ENCODE results near the gene AQR. TPM values are rescaled to one million over a fixed set of nuclear protein-coding genes. Genes with fewer than 3 reads are reported as not detected.

AQR gene
- total RNA-seq, 2 donors from 2014 or later: 40.4 to 45.4 TPM

GRCh38 chr15:34890424-34890823, 79.1 kb downstream of the AQR start:
- H3K4me3 Mint-ChIP-seq: no peak overlapping the region
- no peaks in the 10 kb centered on the region for H3K27me3 Mint-ChIP-seq
- no peak for DNase-seq
- ATAC-seq: no peak
- H3K36me3 Mint-ChIP-seq (ENCODE audit: low read depth): peaks cover 11% of the 10 kb centered on the region
- peaks cover 9% of the 10 kb centered on the region for H3K9me3 ChIP-seq (ENCODE audit: control insufficient read depth, low read length, poor library complexity, severe bottlenecking)
- no peak overlapping the region for H3K27ac Mint-ChIP-seq
- peaks cover 7% of the 10 kb centered on the region for H3K4me1 Mint-ChIP-seq

- Mint-ChIP-seq H3K4me1 (peaks cover 7% of the 10 kb centered on the region), H3K36me3 (ENCODE audit: low read depth) (peaks cover 10% of the 10 kb centered on the region), H3K27me3 (no peaks in the 10 kb centered on the region), H3K27ac (no peak overlapping the region), H3K4me3 (no peak overlapping the region)
- DNase-seq (no peak), ATAC-seq (no peak)
- H3K9me3 ChIP-seq (ENCODE audit: control insufficient read depth, low read length, poor library complexity, severe bottlenecking): peaks cover 9% of the 10 kb centered on the region
These were observed 80.1 kb downstream of the AQR start for GRCh38 chr15:34889476-34889875.

- no peaks in the 10 kb centered on the region for H3K27me3 Mint-ChIP-seq
- H3K4me1 Mint-ChIP-seq: peaks cover 5% of the 10 kb centered on the region
- no peak overlapping the region for H3K4me3 Mint-ChIP-seq
- peaks cover 11% of the 10 kb centered on the region for H3K36me3 Mint-ChIP-seq (ENCODE audit: low read depth)
- H3K9me3 ChIP-seq (ENCODE audit: control insufficient read depth, low read length, poor library complexity, severe bottlenecking): no peaks in the 10 kb centered on the region
- H3K27ac Mint-ChIP-seq: no peak overlapping the region
- ATAC-seq (no peak), DNase-seq (no peak)
These were observed 83.4 kb downstream of the AQR start for GRCh38 chr15:34886134-34886533.

GRCh38 chr15:34883633-34884032, 85.9 kb downstream of the AQR start:
- H3K9me3 ChIP-seq (ENCODE audit: control insufficient read depth, low read length, poor library complexity, severe bottlenecking): no peaks in the 10 kb centered on the region
- Mint-ChIP-seq H3K36me3 (ENCODE audit: low read depth) (peaks cover 12% of the 10 kb centered on the region), H3K4me3 (no peak overlapping the region), H3K4me1 (peaks cover 3% of the 10 kb centered on the region), H3K27ac (no peak overlapping the region), H3K27me3 (no peaks in the 10 kb centered on the region)
- ATAC-seq (no peak), DNase-seq (no peak)

GRCh38 chr15:34883042-34883441, 86.5 kb downstream of the AQR start:
- no peak overlapping the region for H3K4me3 Mint-ChIP-seq
- no peaks in the 10 kb centered on the region for H3K27me3 Mint-ChIP-seq
- H3K27ac Mint-ChIP-seq: no peak overlapping the region
- H3K9me3 ChIP-seq (ENCODE audit: control insufficient read depth, low read length, poor library complexity, severe bottlenecking): no peaks in the 10 kb centered on the region
- peaks cover 12% of the 10 kb centered on the region for H3K36me3 Mint-ChIP-seq (ENCODE audit: low read depth)
- ATAC-seq (no peak), DNase-seq (no peak)
- peaks cover 3% of the 10 kb centered on the region for H3K4me1 Mint-ChIP-seq

- Mint-ChIP-seq H3K36me3 (ENCODE audit: low read depth) (peaks cover 20% of the 10 kb centered on the region), H3K27me3 (no peaks in the 10 kb centered on the region)
- DNase-seq: no peak
These were observed 90.4 kb downstream of the AQR start for GRCh38 chr15:34879107-34879506.

GRCh38 chr15:34876640-34877039, 92.9 kb downstream of the AQR start:
- Mint-ChIP-seq H3K4me3 (no peak overlapping the region), H3K27ac (no peak overlapping the region), H3K4me1 (peaks cover 5% of the 10 kb centered on the region), H3K36me3 (ENCODE audit: low read depth) (peaks cover 14% of the 10 kb centered on the region), H3K27me3 (no peaks in the 10 kb centered on the region)
- no peaks in the 10 kb centered on the region for H3K9me3 ChIP-seq (ENCODE audit: control insufficient read depth, low read length, poor library complexity, severe bottlenecking)
- DNase-seq (no peak), ATAC-seq (no peak)

More at GRCh38 chr15:34879107-34879506, 90.4 kb downstream of the AQR start:
- no peak overlapping the region for H3K27ac Mint-ChIP-seq
- peaks cover 5% of the 10 kb centered on the region for H3K4me1 Mint-ChIP-seq
- no peaks in the 10 kb centered on the region for H3K9me3 ChIP-seq (ENCODE audit: control insufficient read depth, low read length, poor library complexity, severe bottlenecking)
- no peak overlapping the region for H3K4me3 Mint-ChIP-seq
- ATAC-seq: no peak

GRCh38 chr15:34869110-34869509, 100.4 kb downstream of the AQR start:
- Mint-ChIP-seq H3K36me3 (ENCODE audit: low read depth) (peaks cover 6% of the 10 kb centered on the region), H3K27me3 (no peaks in the 10 kb centered on the region), H3K27ac (no peak overlapping the region), H3K4me3 (no peak overlapping the region), H3K4me1 (no peaks in the 10 kb centered on the region)
- H3K9me3 ChIP-seq (ENCODE audit: control insufficient read depth, low read length, poor library complexity, severe bottlenecking): no peaks in the 10 kb centered on the region
- ATAC-seq: no peak
- no peak for DNase-seq

GRCh38 chr15:34865531-34865930, 104.0 kb downstream of the AQR start:
- Mint-ChIP-seq H3K36me3 (ENCODE audit: low read depth) (peaks cover 3% of the 10 kb centered on the region), H3K27ac (peak overlapping the region; percentile 3), H3K4me1 (peaks cover 2% of the 10 kb centered on the region), H3K4me3 (no peak overlapping the region), H3K27me3 (no peaks in the 10 kb centered on the region)
- ATAC-seq: no peak
- H3K9me3 ChIP-seq (ENCODE audit: control insufficient read depth, low read length, poor library complexity, severe bottlenecking): no peaks in the 10 kb centered on the region
- DNase-seq: no peak

GRCh38 chr15:34861214-34861613, 108.3 kb downstream of the AQR start:
- Mint-ChIP-seq H3K27me3 (no peaks in the 10 kb centered on the region), H3K4me3 (no peak overlapping the region), H3K36me3 (ENCODE audit: low read depth) (no peaks in the 10 kb centered on the region), H3K27ac (no peak overlapping the region), H3K4me1 (peaks cover 2% of the 10 kb centered on the region)
- no peak for DNase-seq
- ATAC-seq: no peak
- H3K9me3 ChIP-seq (ENCODE audit: control insufficient read depth, low read length, poor library complexity, severe bottlenecking): no peaks in the 10 kb centered on the region

GRCh38 chr15:34855893-34856292, 113.6 kb downstream of the AQR start:
- Mint-ChIP-seq H3K36me3 (ENCODE audit: low read depth) (no peaks in the 10 kb centered on the region), H3K4me3 (no peak overlapping the region), H3K4me1 (no peaks in the 10 kb centered on the region), H3K27ac (no peak overlapping the region), H3K27me3 (no peaks in the 10 kb centered on the region)
- ATAC-seq: no peak
- no peak for DNase-seq
- no peaks in the 10 kb centered on the region for H3K9me3 ChIP-seq (ENCODE audit: control insufficient read depth, low read length, poor library complexity, severe bottlenecking)

- Mint-ChIP-seq H3K27ac (no peak overlapping the region), H3K27me3 (no peaks in the 10 kb centered on the region), H3K4me3 (no peak overlapping the region), H3K4me1 (no peaks in the 10 kb centered on the region), H3K36me3 (ENCODE audit: low read depth) (no peaks in the 10 kb centered on the region)
- DNase-seq (no peak), ATAC-seq (no peak)
- no peaks in the 10 kb centered on the region for H3K9me3 ChIP-seq (ENCODE audit: control insufficient read depth, low read length, poor library complexity, severe bottlenecking)
These were observed 114.1 kb downstream of the AQR start for GRCh38 chr15:34855413-34855812.

GRCh38 chr15:34854232-34854631, 115.3 kb downstream of the AQR start:
- Mint-ChIP-seq H3K4me1 (no peaks in the 10 kb centered on the region), H3K27ac (peak overlapping the region; percentile 46), H3K4me3 (no peak overlapping the region), H3K36me3 (ENCODE audit: low read depth) (no peaks in the 10 kb centered on the region), H3K27me3 (no peaks in the 10 kb centered on the region)
- DNase-seq: no peak
- H3K9me3 ChIP-seq (ENCODE audit: control insufficient read depth, low read length, poor library complexity, severe bottlenecking): no peaks in the 10 kb centered on the region
- ATAC-seq: no peak

- no peak for DNase-seq
- Mint-ChIP-seq H3K36me3 (ENCODE audit: low read depth) (no peaks in the 10 kb centered on the region), H3K4me1 (no peaks in the 10 kb centered on the region), H3K4me3 (no peak overlapping the region), H3K27me3 (no peaks in the 10 kb centered on the region), H3K27ac (no peak overlapping the region)
- no peaks in the 10 kb centered on the region for H3K9me3 ChIP-seq (ENCODE audit: control insufficient read depth, low read length, poor library complexity, severe bottlenecking)
- no peak for ATAC-seq
These were observed 116.4 kb downstream of the AQR start for GRCh38 chr15:34853001-34853758.
